GM12878 (cell line): ENCODE results near the gene MUC16. TPM values are rescaled to one million over a fixed set of nuclear protein-coding genes. Genes with fewer than 3 reads are reported as not detected.

Experiments used
- CREB1 ChIP-seq: IDR thresholded peaks from 2 replicates; pipeline ENCODE4 v1.6.1; 2012; ENCODE audit warnings: low read depth, mild to moderate bottlenecking, inconsistent platforms
- ZNF384 ChIP-seq: IDR thresholded peaks from 2 replicates; pipeline ENCODE4 v1.6.1; 2012; ENCODE audit warnings: low read depth, mild to moderate bottlenecking, low read length, improper control_type of control experiment, borderline replicate concordance
- polyA plus RNA-seq, 11 experiments: library from polyadenylated mRNA; depleted of rRNA in 4 of 11; unstranded in 6 of 11; stranded (reverse) in 5 of 11; fragments of >200 nt; fragmentation: Nextera tagmentation in 4 of 11; fragmentation: Illumina TruSeq in 1 of 11; extraction: Ambion mirVana in 4 of 11; extraction: Trizol in 1 of 11; gene quantifications; 1 replicate in 1 of 11; 2 replicates in 10 of 11; pipeline versions ENCODE4 v1.2.1 to v1.2.3, GENCODE V29; 2011 to 2016; ENCODE audit warnings: inconsistent platforms in 2 of 11, missing spikeins in 2 of 11, low read depth in 1 of 11
- total RNA-seq, 4 experiments: library from RNA; depleted of rRNA in 3 of 4; stranded (reverse); fragments of >200 nt in 3 of 4; fragmentation: Illumina TruSeq in 1 of 4; extraction: Trizol in 1 of 4; gene quantifications; 2 replicates each; pipeline versions ENCODE4 v1.2.1 to v1.2.3, GENCODE V29; 2013 to 2021
- TF ChIP-seq, protein P1 (sequence below): fragments of 450-650 bp; IDR thresholded peaks from 2 replicates; pipeline ENCODE4 v1.6.1; 2016; ENCODE audit warnings: mild to moderate bottlenecking, moderate library complexity, borderline replicate concordance
- TF ChIP-seq, protein P2 (sequence below): fragments of 450-650 bp; IDR thresholded peaks from 2 replicates; pipeline ENCODE4 v1.6.1; 2017; ENCODE audit warnings: low read depth, mild to moderate bottlenecking, moderate library complexity
- TF ChIP-seq, protein P3 (sequence below): fragments of 450-650 bp; IDR thresholded peaks from 2 replicates; pipeline ENCODE4 v1.6.1; 2018; ENCODE audit warnings: mild to moderate bottlenecking, low read depth, moderate library complexity; ENCODE audit not compliant: partially characterized antibody

MUC16 gene
- total and polyA plus RNA-seq, 10 of the 15 experiments (the other 5 are each of a cell fraction or from before 2014, with no cell fraction given) = under 0.01 TPM; not detected in 8

DNA sequence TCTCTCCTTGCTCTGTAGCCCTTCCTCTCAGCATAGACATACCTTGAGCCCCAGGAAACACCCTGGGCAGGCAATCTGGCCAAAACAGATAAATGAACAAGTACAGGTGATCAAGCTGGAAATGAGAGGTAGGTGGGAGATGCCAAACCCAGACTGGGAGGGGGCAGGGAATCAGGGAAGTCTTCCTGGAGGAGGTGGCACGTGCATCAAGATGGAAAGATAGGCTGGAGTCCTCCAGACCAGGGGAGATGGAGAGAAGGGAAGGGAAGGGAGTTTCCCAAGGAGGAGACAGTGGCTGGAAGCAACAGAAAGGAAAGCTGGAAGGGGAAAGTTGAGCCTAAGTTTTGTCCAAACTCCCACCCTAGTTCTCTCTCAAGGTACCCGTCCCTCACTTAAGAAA is 1.7 kb upstream of the MUC16 start (continued):
- TF ChIP-seq, protein P1, sequence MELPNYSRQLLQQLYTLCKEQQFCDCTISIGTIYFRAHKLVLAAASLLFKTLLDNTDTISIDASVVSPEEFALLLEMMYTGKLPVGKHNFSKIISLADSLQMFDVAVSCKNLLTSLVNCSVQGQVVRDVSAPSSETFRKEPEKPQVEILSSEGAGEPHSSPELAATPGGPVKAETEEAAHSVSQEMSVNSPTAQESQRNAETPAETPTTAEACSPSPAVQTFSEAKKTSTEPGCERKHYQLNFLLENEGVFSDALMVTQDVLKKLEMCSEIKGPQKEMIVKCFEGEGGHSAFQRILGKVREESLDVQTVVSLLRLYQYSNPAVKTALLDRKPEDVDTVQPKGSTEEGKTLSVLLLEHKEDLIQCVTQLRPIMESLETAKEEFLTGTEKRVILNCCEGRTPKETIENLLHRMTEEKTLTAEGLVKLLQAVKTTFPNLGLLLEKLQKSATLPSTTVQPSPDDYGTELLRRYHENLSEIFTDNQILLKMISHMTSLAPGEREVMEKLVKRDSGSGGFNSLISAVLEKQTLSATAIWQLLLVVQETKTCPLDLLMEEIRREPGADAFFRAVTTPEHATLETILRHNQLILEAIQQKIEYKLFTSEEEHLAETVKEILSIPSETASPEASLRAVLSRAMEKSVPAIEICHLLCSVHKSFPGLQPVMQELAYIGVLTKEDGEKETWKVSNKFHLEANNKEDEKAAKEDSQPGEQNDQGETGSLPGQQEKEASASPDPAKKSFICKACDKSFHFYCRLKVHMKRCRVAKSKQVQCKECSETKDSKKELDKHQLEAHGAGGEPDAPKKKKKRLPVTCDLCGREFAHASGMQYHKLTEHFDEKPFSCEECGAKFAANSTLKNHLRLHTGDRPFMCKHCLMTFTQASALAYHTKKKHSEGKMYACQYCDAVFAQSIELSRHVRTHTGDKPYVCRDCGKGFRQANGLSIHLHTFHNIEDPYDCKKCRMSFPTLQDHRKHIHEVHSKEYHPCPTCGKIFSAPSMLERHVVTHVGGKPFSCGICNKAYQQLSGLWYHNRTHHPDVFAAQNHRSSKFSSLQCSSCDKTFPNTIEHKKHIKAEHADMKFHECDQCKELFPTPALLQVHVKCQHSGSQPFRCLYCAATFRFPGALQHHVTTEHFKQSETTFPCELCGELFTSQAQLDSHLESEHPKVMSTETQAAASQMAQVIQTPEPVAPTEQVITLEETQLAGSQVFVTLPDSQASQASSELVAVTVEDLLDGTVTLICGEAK = no peak
- TF ChIP-seq ZNF384 = no peak
- no peak for TF ChIP-seq CREB1
- TF ChIP-seq, protein P2, sequence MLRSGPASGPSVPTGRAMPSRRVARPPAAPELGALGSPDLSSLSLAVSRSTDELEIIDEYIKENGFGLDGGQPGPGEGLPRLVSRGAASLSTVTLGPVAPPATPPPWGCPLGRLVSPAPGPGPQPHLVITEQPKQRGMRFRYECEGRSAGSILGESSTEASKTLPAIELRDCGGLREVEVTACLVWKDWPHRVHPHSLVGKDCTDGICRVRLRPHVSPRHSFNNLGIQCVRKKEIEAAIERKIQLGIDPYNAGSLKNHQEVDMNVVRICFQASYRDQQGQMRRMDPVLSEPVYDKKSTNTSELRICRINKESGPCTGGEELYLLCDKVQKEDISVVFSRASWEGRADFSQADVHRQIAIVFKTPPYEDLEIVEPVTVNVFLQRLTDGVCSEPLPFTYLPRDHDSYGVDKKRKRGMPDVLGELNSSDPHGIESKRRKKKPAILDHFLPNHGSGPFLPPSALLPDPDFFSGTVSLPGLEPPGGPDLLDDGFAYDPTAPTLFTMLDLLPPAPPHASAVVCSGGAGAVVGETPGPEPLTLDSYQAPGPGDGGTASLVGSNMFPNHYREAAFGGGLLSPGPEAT = no peak
- TF ChIP-seq, protein P3, sequence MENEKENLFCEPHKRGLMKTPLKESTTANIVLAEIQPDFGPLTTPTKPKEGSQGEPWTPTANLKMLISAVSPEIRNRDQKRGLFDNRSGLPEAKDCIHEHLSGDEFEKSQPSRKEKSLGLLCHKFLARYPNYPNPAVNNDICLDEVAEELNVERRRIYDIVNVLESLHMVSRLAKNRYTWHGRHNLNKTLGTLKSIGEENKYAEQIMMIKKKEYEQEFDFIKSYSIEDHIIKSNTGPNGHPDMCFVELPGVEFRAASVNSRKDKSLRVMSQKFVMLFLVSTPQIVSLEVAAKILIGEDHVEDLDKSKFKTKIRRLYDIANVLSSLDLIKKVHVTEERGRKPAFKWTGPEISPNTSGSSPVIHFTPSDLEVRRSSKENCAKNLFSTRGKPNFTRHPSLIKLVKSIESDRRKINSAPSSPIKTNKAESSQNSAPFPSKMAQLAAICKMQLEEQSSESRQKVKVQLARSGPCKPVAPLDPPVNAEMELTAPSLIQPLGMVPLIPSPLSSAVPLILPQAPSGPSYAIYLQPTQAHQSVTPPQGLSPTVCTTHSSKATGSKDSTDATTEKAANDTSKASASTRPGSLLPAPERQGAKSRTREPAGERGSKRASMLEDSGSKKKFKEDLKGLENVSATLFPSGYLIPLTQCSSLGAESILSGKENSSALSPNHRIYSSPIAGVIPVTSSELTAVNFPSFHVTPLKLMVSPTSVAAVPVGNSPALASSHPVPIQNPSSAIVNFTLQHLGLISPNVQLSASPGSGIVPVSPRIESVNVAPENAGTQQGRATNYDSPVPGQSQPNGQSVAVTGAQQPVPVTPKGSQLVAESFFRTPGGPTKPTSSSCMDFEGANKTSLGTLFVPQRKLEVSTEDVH = no peak
